HEK293 (cell line): ENCODE measurements around the gene GABBR2.

ENCODE experiments used
- IKZF3 ChIP-seq: fragments of 450-650 bp; IDR thresholded peaks from 2 replicates; pipeline ENCODE4 v1.5.0; 2018; ENCODE audit warnings: missing biosample characterization, mild to moderate bottlenecking, missing genetic modification characterization, moderate library complexity
- KLF16 ChIP-seq: fragments of 450-650 bp; formaldehyde crosslinking; IDR thresholded peaks from 2 replicates; pipeline ENCODE4 v1.5.1; 2017; ENCODE audit warnings: missing biosample characterization, missing genetic modification characterization
- OVOL3 ChIP-seq: fragments of 450-650 bp; formaldehyde crosslinking; IDR thresholded peaks from 2 replicates; pipeline ENCODE4 v1.5.1; 2016; ENCODE audit warnings: missing biosample characterization, missing genetic modification characterization
- REPIN1 ChIP-seq: fragments of 450-650 bp; formaldehyde crosslinking; IDR thresholded peaks from 2 replicates; pipeline ENCODE4 v1.5.1; 2017; ENCODE audit warnings: missing biosample characterization, missing genetic modification characterization, low read depth
- WT1 ChIP-seq: fragments of 450-650 bp; formaldehyde crosslinking; IDR thresholded peaks from 2 replicates; pipeline ENCODE4 v1.5.1; 2016; ENCODE audit warnings: missing biosample characterization, missing genetic modification characterization
- ZEB2 ChIP-seq: fragments of 450-650 bp; formaldehyde crosslinking; IDR thresholded peaks from 2 replicates; pipeline ENCODE4 v1.5.1; 2016; ENCODE audit warnings: missing biosample characterization, missing genetic modification characterization
- ZNF16 ChIP-seq: fragments of 450-650 bp; formaldehyde crosslinking; IDR thresholded peaks from 2 replicates; pipeline ENCODE4 v1.5.1; 2016; ENCODE audit warnings: low read depth, missing biosample characterization, missing genetic modification characterization
- ZNF175 ChIP-seq: fragments of 450-650 bp; formaldehyde crosslinking; IDR thresholded peaks from 2 replicates; pipeline ENCODE4 v1.5.1; 2016; ENCODE audit warnings: missing biosample characterization, missing genetic modification characterization
- ZNF19 ChIP-seq: fragments of 450-650 bp; formaldehyde crosslinking; IDR thresholded peaks from 2 replicates; pipeline ENCODE4; 2016; ENCODE audit warnings: missing biosample characterization, missing genetic modification characterization, low read depth
- ZNF239 ChIP-seq: fragments of 450-650 bp; formaldehyde crosslinking; IDR thresholded peaks from 2 replicates; pipeline ENCODE4 v1.5.1; 2016; ENCODE audit warnings: missing biosample characterization, missing genetic modification characterization
- ZNF266 ChIP-seq: fragments of 450-650 bp; formaldehyde crosslinking; IDR thresholded peaks from 2 replicates; pipeline ENCODE4 v1.5.1; 2016; ENCODE audit warnings: missing biosample characterization, missing genetic modification characterization, low read depth
- ZNF274 ChIP-seq, 2 experiments: fragments of 200-500 bp in 1 of 2; fragments of 450-650 bp in 1 of 2; sonication (Bioruptor generic) in 1 of 2; formaldehyde crosslinking in 1 of 2; IDR thresholded peaks; 2 replicates each; pipeline versions ENCODE4 v1.5.1 to v1.6.1; 2014 to 2016; ENCODE audit warnings: borderline replicate concordance in 1 of 2, inconsistent platforms in 1 of 2, low read length in 1 of 2, missing biosample characterization in 1 of 2, missing genetic modification characterization in 1 of 2
- ZNF311 ChIP-seq: fragments of 450-650 bp; formaldehyde crosslinking; IDR thresholded peaks from 2 replicates; pipeline ENCODE4 v1.5.1; 2017; ENCODE audit warnings: missing biosample characterization, missing genetic modification characterization, borderline replicate concordance
- ZNF473 ChIP-seq: fragments of 450-650 bp; formaldehyde crosslinking; IDR thresholded peaks from 2 replicates; pipeline ENCODE4 v1.5.1; 2017; ENCODE audit warnings: missing biosample characterization, missing genetic modification characterization
- ZNF501 ChIP-seq: fragments of 450-650 bp; formaldehyde crosslinking; IDR thresholded peaks from 2 replicates; pipeline ENCODE4 v1.5.1; 2016; ENCODE audit warnings: missing biosample characterization, missing genetic modification characterization
- ZNF548 ChIP-seq: fragments of 450-650 bp; formaldehyde crosslinking; IDR thresholded peaks from 2 replicates; pipeline ENCODE4 v1.5.1; 2016; ENCODE audit warnings: missing biosample characterization, missing genetic modification characterization
- ZNF555 ChIP-seq: fragments of 450-650 bp; formaldehyde crosslinking; conservative IDR thresholded peaks from 2 replicates; pipeline ENCODE4 v1.5.1; 2017; ENCODE audit warnings: missing biosample characterization, mild to moderate bottlenecking, missing genetic modification characterization, inconsistent platforms
- ZNF585B ChIP-seq: fragments of 450-650 bp; formaldehyde crosslinking; IDR thresholded peaks from 2 replicates; pipeline ENCODE4 v1.5.1; 2016; ENCODE audit warnings: missing biosample characterization, missing genetic modification characterization
- ZNF596 ChIP-seq: fragments of 450-650 bp; IDR thresholded peaks from 2 replicates; pipeline ENCODE4 v1.5.0; 2018; ENCODE audit warnings: missing biosample characterization, mild to moderate bottlenecking, missing genetic modification characterization, moderate library complexity
- ZNF600 ChIP-seq: fragments of 450-650 bp; formaldehyde crosslinking; IDR thresholded peaks from 2 replicates; pipeline ENCODE4 v1.5.1; 2016; ENCODE audit warnings: missing biosample characterization, missing genetic modification characterization
- ZNF664 ChIP-seq: fragments of 450-650 bp; formaldehyde crosslinking; IDR thresholded peaks from 2 replicates; pipeline ENCODE4 v1.5.1; 2016; ENCODE audit warnings: missing biosample characterization, missing genetic modification characterization
- ZNF837 ChIP-seq: fragments of 450-650 bp; formaldehyde crosslinking; IDR thresholded peaks from 2 replicates; pipeline ENCODE4 v1.5.1; 2016; ENCODE audit warnings: missing biosample characterization, missing genetic modification characterization
- TF ChIP-seq, protein P1 (sequence below): fragments of 450-650 bp; formaldehyde crosslinking; IDR thresholded peaks from 2 replicates; pipeline ENCODE4 v1.5.1; 2016; ENCODE audit warnings: missing biosample characterization, missing genetic modification characterization
- TF ChIP-seq, protein P2 (sequence below): fragments of 450-650 bp; IDR thresholded peaks from 2 replicates; pipeline ENCODE4 v1.5.1; 2018; ENCODE audit warnings: missing biosample characterization, mild to moderate bottlenecking, missing genetic modification characterization
- TF ChIP-seq, protein P3 (sequence below): fragments of 450-650 bp; formaldehyde crosslinking; IDR thresholded peaks from 2 replicates; pipeline ENCODE4 v1.5.1; 2016; ENCODE audit warnings: missing biosample characterization, missing genetic modification characterization
- TF ChIP-seq, protein P4 (sequence below): fragments of 450-650 bp; formaldehyde crosslinking; IDR thresholded peaks from 2 replicates; pipeline ENCODE4 v1.5.1; 2016; ENCODE audit warnings: missing biosample characterization, missing genetic modification characterization
- TF ChIP-seq, protein P5 (sequence below): fragments of 450-650 bp; formaldehyde crosslinking; IDR thresholded peaks from 2 replicates; pipeline ENCODE4; 2016; ENCODE audit warnings: missing biosample characterization, missing genetic modification characterization
- TF ChIP-seq, protein P6 (sequence below): fragments of 450-650 bp; formaldehyde crosslinking; IDR thresholded peaks from 2 replicates; pipeline ENCODE4 v1.5.1; 2016; ENCODE audit warnings: missing biosample characterization, missing genetic modification characterization

Gene GABBR2

DNA sequence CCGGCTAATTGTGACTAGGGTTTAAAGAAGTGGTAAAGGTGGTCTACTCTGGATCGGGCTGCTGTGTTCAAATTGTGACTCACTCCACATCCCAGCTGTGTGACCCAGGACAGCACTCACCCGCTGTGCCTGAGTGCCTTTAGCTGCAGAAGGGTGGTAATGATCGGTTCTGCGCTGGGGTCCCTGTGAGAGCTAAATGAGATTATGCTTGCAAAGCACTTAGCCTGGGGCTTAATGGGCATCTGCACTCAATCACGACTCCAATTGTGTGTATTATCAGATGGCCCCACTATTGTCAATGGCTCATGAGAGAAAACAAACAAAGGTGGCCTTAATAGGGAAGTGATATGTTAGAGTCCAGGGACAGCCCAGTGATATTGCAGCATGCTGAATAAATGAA, 428.2 kb downstream of the GABBR2 start (continued):
- TF ChIP-seq, protein P1, sequence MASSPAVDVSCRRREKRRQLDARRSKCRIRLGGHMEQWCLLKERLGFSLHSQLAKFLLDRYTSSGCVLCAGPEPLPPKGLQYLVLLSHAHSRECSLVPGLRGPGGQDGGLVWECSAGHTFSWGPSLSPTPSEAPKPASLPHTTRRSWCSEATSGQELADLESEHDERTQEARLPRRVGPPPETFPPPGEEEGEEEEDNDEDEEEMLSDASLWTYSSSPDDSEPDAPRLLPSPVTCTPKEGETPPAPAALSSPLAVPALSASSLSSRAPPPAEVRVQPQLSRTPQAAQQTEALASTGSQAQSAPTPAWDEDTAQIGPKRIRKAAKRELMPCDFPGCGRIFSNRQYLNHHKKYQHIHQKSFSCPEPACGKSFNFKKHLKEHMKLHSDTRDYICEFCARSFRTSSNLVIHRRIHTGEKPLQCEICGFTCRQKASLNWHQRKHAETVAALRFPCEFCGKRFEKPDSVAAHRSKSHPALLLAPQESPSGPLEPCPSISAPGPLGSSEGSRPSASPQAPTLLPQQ (tag by site-specific recombination), result peak; percentile 57; the same call in 1 of the 2 replicates
- TF ChIP-seq ZNF600 (tag by site-specific recombination) (peak; percentile 71; the same call in 1 of the 2 replicates), OVOL3 (tag by site-specific recombination) (no peak), ZNF19 (tag by site-specific recombination) (0 out of 2 replicates have a peak, but pooled peaks have one; percentile 30), ZNF548 (no peak), ZNF175 (tag by site-specific recombination) (no peak), ZNF555 (tag by site-specific recombination) (no peak), ZNF239 (tag by site-specific recombination) (no peak), ZNF16 (tag by site-specific recombination) (no peak), ZNF596 (tag by site-specific recombination) (no peak; the same call in 1 of the 2 replicates), ZNF501 (tag by site-specific recombination) (no peak), ZEB2 (tag by site-specific recombination) (peak; percentile 82), KLF16 (tag by site-specific recombination) (no peak), ZNF664 (tag by site-specific recombination) (peak; percentile 73; the same call in 1 of the 2 replicates), ZNF311 (tag by site-specific recombination) (no peak), ZNF274 (IDR thresholded peaks at IDR 0.05; ENCODE audit: low read length) (no peak), ZNF274 (tag by site-specific recombination; IDR thresholded peaks at IDR 0.05; ENCODE audit: borderline replicate concordance) (no peak), ZNF837 (tag by site-specific recombination) (no peak), IKZF3 (peak; percentile 92), WT1 (tag by site-specific recombination) (no peak), ZNF473 (tag by site-specific recombination) (no peak), ZNF585B (tag by site-specific recombination) (no peak), ZNF266 (tag by site-specific recombination) (no peak), REPIN1 (tag by site-specific recombination) (no peak)
- TF ChIP-seq, protein P2, sequence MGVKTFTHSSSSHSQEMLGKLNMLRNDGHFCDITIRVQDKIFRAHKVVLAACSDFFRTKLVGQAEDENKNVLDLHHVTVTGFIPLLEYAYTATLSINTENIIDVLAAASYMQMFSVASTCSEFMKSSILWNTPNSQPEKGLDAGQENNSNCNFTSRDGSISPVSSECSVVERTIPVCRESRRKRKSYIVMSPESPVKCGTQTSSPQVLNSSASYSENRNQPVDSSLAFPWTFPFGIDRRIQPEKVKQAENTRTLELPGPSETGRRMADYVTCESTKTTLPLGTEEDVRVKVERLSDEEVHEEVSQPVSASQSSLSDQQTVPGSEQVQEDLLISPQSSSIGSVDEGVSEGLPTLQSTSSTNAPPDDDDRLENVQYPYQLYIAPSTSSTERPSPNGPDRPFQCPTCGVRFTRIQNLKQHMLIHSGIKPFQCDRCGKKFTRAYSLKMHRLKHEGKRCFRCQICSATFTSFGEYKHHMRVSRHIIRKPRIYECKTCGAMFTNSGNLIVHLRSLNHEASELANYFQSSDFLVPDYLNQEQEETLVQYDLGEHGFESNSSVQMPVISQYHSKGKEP (tag by site-specific recombination), result peak; percentile 64; the same call in 1 of the 2 replicates
- TF ChIP-seq, protein P3, sequence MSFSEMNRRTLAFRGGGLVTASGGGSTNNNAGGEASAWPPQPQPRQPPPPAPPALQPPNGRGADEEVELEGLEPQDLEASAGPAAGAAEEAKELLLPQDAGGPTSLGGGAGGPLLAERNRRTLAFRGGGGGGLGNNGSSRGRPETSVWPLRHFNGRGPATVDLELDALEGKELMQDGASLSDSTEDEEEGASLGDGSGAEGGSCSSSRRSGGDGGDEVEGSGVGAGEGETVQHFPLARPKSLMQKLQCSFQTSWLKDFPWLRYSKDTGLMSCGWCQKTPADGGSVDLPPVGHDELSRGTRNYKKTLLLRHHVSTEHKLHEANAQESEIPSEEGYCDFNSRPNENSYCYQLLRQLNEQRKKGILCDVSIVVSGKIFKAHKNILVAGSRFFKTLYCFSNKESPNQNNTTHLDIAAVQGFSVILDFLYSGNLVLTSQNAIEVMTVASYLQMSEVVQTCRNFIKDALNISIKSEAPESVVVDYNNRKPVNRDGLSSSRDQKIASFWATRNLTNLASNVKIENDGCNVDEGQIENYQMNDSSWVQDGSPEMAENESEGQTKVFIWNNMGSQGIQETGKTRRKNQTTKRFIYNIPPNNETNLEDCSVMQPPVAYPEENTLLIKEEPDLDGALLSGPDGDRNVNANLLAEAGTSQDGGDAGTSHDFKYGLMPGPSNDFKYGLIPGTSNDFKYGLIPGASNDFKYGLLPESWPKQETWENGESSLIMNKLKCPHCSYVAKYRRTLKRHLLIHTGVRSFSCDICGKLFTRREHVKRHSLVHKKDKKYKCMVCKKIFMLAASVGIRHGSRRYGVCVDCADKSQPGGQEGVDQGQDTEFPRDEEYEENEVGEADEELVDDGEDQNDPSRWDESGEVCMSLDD, result no peak
- TF ChIP-seq, protein P4, sequence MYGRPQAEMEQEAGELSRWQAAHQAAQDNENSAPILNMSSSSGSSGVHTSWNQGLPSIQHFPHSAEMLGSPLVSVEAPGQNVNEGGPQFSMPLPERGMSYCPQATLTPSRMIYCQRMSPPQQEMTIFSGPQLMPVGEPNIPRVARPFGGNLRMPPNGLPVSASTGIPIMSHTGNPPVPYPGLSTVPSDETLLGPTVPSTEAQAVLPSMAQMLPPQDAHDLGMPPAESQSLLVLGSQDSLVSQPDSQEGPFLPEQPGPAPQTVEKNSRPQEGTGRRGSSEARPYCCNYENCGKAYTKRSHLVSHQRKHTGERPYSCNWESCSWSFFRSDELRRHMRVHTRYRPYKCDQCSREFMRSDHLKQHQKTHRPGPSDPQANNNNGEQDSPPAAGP (tag by site-specific recombination), result no peak
- TF ChIP-seq, protein P5, sequence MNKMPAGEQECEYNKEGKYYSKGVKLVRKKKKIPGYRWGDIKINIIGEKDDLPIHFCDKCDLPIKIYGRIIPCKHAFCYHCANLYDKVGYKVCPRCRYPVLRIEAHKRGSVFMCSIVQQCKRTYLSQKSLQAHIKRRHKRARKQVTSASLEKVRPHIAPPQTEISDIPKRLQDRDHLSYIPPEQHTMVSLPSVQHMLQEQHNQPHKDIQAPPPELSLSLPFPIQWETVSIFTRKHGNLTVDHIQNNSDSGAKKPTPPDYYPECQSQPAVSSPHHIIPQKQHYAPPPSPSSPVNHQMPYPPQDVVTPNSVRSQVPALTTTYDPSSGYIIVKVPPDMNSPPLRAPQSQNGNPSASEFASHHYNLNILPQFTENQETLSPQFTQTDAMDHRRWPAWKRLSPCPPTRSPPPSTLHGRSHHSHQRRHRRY (tag by site-specific recombination), result 0 out of 2 replicates have a peak, but pooled peaks have one; percentile 59
- TF ChIP-seq, protein P6, sequence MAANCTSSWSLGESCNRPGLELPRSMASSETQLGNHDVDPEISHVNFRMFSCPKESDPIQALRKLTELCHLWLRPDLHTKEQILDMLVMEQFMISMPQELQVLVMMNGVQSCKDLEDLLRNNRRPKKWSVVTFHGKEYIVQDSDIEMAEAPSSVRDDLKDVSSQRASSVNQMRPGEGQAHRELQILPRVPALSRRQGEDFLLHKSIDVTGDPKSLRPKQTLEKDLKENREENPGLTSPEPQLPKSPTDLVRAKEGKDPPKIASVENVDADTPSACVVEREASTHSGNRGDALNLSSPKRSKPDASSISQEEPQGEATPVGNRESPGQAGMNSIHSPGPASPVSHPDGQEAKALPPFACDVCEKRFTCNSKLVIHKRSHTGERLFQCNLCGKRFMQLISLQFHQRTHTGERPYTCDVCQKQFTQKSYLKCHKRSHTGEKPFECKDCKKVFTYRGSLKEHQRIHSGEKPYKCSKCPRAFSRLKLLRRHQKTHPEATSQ (tag by site-specific recombination), result no peak
